ENCODE measurements around the gene GGACT.

DNA sequence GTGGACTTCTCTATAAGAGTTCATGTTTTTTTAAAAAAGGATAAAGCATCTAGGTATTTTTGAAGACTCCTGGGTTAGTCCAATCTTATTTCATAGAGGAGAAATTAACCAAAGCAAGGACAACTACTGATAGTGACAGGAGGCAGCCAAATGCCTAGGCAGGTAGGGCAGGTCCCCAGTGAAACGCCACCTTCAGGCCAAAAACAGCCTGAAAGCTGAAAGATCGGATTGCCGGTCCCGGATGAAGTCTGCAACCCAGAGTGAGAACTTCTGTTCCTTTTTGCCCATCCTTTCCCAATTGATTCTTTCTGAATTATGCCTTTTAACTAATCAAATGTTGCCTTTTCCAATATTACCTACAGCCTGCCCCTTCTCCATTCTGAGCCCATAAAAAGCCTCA is 6.1 kb upstream of the GGACT start:
- TF ChIP-seq, protein P1, sequence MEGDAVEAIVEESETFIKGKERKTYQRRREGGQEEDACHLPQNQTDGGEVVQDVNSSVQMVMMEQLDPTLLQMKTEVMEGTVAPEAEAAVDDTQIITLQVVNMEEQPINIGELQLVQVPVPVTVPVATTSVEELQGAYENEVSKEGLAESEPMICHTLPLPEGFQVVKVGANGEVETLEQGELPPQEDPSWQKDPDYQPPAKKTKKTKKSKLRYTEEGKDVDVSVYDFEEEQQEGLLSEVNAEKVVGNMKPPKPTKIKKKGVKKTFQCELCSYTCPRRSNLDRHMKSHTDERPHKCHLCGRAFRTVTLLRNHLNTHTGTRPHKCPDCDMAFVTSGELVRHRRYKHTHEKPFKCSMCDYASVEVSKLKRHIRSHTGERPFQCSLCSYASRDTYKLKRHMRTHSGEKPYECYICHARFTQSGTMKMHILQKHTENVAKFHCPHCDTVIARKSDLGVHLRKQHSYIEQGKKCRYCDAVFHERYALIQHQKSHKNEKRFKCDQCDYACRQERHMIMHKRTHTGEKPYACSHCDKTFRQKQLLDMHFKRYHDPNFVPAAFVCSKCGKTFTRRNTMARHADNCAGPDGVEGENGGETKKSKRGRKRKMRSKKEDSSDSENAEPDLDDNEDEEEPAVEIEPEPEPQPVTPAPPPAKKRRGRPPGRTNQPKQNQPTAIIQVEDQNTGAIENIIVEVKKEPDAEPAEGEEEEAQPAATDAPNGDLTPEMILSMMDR (IDR thresholded peaks at IDR 0.05), result peak; percentile 45
- no peak for TF ChIP-seq POLR2AphosphoS5 (IDR thresholded peaks at IDR 0.05; ENCODE audit: low read depth, low read length)

Data from Panc1 (cell line).